ENCODE data around the gene CLEC20A. TPM values are rescaled to one million over a fixed set of nuclear protein-coding genes. Genes with fewer than 3 reads are reported as not detected.

The CLEC20A gene
- total RNA-seq, 1 experiment from 2014 or later = not detected

DNA sequence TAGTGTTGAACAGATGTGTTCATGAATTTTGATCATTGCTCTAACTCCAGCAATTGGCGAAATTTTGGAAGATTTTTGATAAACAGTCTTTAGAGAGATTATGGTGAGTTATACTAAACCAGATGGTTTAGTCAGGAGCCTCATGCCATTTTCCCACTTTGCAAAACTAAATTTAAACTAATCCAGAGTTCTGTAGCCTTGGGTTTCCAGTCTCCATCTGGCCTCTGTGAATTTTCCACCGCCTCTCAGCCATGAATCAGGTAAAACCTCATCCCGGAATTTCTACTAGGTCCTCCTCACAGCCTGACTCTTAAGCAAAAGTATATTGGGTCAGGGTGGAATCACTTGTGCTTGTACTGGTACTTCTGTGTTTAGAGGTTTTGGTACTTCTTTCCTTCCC is 44.8 kb downstream of the CLEC20A start:
- H3K9ac ChIP-seq (ENCODE audit: low read length) = no peak overlapping the region
- no peak overlapping the region for H2AFZ ChIP-seq (ENCODE audit: low read length)

DNA sequence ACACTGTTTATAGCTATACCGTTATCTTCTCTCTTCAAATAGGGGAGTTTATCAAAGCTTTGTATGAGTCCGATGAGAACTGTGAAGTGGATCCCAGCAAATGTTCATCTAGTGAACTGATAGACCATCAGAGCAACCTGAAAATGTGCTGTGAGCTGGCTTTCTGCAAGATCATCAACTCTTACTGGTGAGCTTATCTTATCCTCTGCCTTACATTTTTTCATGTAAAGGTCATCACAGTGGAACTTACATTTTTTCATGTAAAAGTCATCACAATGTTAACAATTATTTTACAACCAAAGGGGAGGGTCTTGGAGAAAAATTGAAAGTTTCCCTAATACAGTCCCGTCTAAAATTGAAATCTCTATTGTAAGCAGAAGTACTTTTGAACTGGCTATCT is 45.2 kb downstream of the CLEC20A start:
- Histone ChIP-seq H3K4me3 (ENCODE audit: low read length) (no peak overlapping the region), H2AFZ (ENCODE audit: low read length) (no peak overlapping the region), H3K9ac (ENCODE audit: low read length) (no peak overlapping the region), H3K36me3 (ENCODE audit: insufficient read depth, low read length) (no peaks in the 10 kb centered on the region), H3K4me1 (ENCODE audit: low read length) (peaks cover 3% of the 10 kb centered on the region; the same call in 1 of the 2 replicates), H3K9me3 (ENCODE audit: low read length) (no peaks in the 10 kb centered on the region), H3K27ac (ENCODE audit: low read length) (no peak overlapping the region), H4K20me1 (ENCODE audit: insufficient read depth, low read depth, low read length) (no peaks in the 10 kb centered on the region), H3K27me3 (ENCODE audit: low read length) (no peaks in the 10 kb centered on the region), H3K9me2 (replicated peaks; ENCODE audit: insufficient read depth, low read length) (no peaks in the 10 kb centered on the region), H3K4me2 (ENCODE audit: low read depth, low read length, poor library complexity, severe bottlenecking) (no peak overlapping the region), H3K79me2 (ENCODE audit: low read length) (no peaks in the 10 kb centered on the region)
- DNase-seq = no peak

More for the DNA sequence above, 44.8 kb downstream of the CLEC20A start:
- Histone ChIP-seq H3K4me3 (ENCODE audit: low read length) (no peak overlapping the region), H3K27me3 (ENCODE audit: low read length) (no peaks in the 10 kb centered on the region), H4K20me1 (ENCODE audit: insufficient read depth, low read depth, low read length) (no peaks in the 10 kb centered on the region), H3K4me1 (ENCODE audit: low read length) (peaks cover 3% of the 10 kb centered on the region; the same call in 1 of the 2 replicates), H3K79me2 (ENCODE audit: low read length) (no peaks in the 10 kb centered on the region), H3K4me2 (ENCODE audit: low read depth, low read length, poor library complexity, severe bottlenecking) (no peak overlapping the region), H3K36me3 (ENCODE audit: insufficient read depth, low read length) (no peaks in the 10 kb centered on the region), H3K9me3 (ENCODE audit: low read length) (no peaks in the 10 kb centered on the region), H3K9me2 (replicated peaks; ENCODE audit: insufficient read depth, low read length) (no peaks in the 10 kb centered on the region), H3K27ac (ENCODE audit: low read length) (no peak overlapping the region)
- no peak for DNase-seq

DNA sequence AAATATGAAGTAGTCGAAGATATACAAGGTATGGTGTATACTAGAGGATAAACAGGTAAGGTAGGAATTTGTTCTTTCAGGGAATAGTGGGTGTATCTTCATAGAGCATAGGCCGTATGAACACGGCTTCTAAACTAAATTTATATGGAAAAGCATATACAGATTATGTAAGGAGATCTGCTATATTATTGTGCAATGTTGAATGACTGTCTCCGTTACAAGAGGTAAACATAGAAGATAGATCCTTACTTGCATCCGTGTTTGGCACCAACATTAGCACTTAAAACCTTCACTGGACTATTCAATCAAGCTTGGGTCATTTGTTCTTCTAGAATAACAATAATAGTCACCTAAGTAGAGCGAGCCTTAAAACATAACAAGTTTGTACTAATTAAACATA is 45.9 kb downstream of the CLEC20A start:
- no peak for DNase-seq
- Histone ChIP-seq H4K20me1 (ENCODE audit: insufficient read depth, low read depth, low read length) (no peaks in the 10 kb centered on the region), H3K79me2 (ENCODE audit: low read length) (no peaks in the 10 kb centered on the region), H3K27me3 (ENCODE audit: low read length) (no peaks in the 10 kb centered on the region), H3K36me3 (ENCODE audit: insufficient read depth, low read length) (no peaks in the 10 kb centered on the region), H3K9me3 (ENCODE audit: low read length) (no peaks in the 10 kb centered on the region), H3K27ac (ENCODE audit: low read length) (no peak overlapping the region), H3K4me1 (ENCODE audit: low read length) (peaks cover 3% of the 10 kb centered on the region; the same call in 1 of the 2 replicates), H2AFZ (ENCODE audit: low read length) (no peak overlapping the region), H3K9ac (ENCODE audit: low read length) (no peak overlapping the region), H3K4me3 (ENCODE audit: low read length) (no peak overlapping the region), H3K9me2 (replicated peaks; ENCODE audit: insufficient read depth, low read length) (no peaks in the 10 kb centered on the region), H3K4me2 (ENCODE audit: low read depth, low read length, poor library complexity, severe bottlenecking) (no peak overlapping the region)

DNA sequence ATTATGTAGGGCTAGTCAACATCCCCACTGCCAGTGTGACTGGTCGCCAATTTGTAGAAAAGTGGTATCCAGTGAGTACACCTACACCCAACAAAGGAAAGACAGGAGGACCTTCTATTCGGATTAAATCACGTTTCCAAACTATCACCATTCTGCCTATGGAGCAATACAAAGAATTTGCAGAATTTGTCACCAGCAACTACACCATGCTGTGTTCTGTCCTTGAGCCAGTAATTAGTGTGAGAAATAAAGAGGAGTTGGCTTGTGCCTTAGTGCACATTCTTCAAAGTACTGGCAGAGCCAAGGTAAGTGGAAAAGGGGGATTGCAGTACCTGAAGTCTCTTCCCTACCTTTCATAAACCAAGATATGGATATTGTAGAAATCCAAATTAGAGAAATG is 53.8 kb downstream of the CLEC20A start:
- no peaks in the 10 kb centered on the region for H3K9me3 ChIP-seq (ENCODE audit: low read length)
- no peak overlapping the region for H3K4me2 ChIP-seq (ENCODE audit: low read depth, low read length, poor library complexity, severe bottlenecking)
- no peaks in the 10 kb centered on the region for H4K20me1 ChIP-seq (ENCODE audit: insufficient read depth, low read depth, low read length)
- no peak for DNase-seq
- H3K4me3 ChIP-seq (ENCODE audit: low read length) = no peak overlapping the region
- no peak overlapping the region for H3K9ac ChIP-seq (ENCODE audit: low read length)
- no peaks in the 10 kb centered on the region for H3K79me2 ChIP-seq (ENCODE audit: low read length)
- no peaks in the 10 kb centered on the region for H3K4me1 ChIP-seq (ENCODE audit: low read length)
- H3K36me3 ChIP-seq (ENCODE audit: insufficient read depth, low read length) = no peaks in the 10 kb centered on the region
- H3K27ac ChIP-seq (ENCODE audit: low read length) = no peak overlapping the region
- H3K9me2 ChIP-seq (replicated peaks; ENCODE audit: insufficient read depth, low read length) = no peaks in the 10 kb centered on the region
- peaks cover 4% of the 10 kb centered on the region; the same call in 1 of the 2 replicates for H3K27me3 ChIP-seq (ENCODE audit: low read length)
- no peak overlapping the region for H2AFZ ChIP-seq (ENCODE audit: low read length)

DNA sequence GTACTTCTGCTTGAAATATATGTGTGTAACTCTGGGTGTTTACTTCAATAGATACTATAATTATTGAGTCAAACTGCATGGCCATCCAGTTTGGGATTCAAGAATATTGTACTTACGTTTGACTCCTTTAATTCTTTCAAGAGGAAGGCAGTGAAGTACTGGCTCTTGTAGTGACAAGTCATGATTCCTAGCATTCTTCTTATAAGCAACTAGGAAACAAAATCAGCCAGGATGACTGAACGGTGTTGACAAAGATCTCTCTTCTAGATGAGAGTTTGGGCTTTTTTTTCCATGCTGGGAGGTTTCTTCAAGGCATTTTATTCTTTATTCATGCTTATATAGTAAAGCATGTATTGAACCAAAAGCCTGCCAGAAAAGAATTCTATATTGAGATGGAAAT is 58.3 kb downstream of the CLEC20A start:
- Histone ChIP-seq H3K9ac (ENCODE audit: low read length) (no peak overlapping the region), H3K9me3 (ENCODE audit: low read length) (no peaks in the 10 kb centered on the region), H3K4me2 (ENCODE audit: low read depth, low read length, poor library complexity, severe bottlenecking) (no peak overlapping the region), H3K4me3 (ENCODE audit: low read length) (no peak overlapping the region), H3K79me2 (ENCODE audit: low read length) (no peaks in the 10 kb centered on the region), H2AFZ (ENCODE audit: low read length) (no peak overlapping the region), H3K9me2 (replicated peaks; ENCODE audit: insufficient read depth, low read length) (no peaks in the 10 kb centered on the region), H4K20me1 (ENCODE audit: insufficient read depth, low read depth, low read length) (no peaks in the 10 kb centered on the region), H3K36me3 (ENCODE audit: insufficient read depth, low read length) (no peaks in the 10 kb centered on the region), H3K27ac (ENCODE audit: low read length) (no peak overlapping the region), H3K4me1 (ENCODE audit: low read length) (no peaks in the 10 kb centered on the region), H3K27me3 (ENCODE audit: low read length) (peaks cover 4% of the 10 kb centered on the region; the same call in 1 of the 2 replicates)
- DNase-seq = no peak

DNA sequence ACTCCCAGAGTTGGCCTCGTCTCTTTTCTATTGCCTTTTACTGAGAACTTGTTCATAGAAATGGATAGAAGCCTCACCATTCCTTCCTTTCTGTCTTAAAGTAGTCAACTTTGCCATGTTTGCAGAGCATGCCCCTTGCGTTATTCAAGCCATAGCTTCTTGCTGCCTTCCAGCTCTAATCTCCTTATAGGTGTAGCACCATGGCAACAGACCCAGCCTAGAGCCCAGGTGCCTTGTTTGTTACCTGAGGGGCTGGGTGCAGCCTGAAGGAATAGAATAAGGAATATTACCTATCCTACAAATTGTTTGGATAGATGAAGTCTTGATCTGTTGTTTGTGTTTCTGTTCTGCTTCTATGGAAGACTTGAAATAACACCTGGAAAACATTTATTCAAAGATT is 59.9 kb downstream of the CLEC20A start:
- no peak overlapping the region for H3K27ac ChIP-seq (ENCODE audit: low read length)
- H2AFZ ChIP-seq (ENCODE audit: low read length) = no peak overlapping the region
- H3K4me3 ChIP-seq (ENCODE audit: low read length) = no peak overlapping the region
- H3K79me2 ChIP-seq (ENCODE audit: low read length) = no peaks in the 10 kb centered on the region
- no peaks in the 10 kb centered on the region for H3K9me2 ChIP-seq (replicated peaks; ENCODE audit: insufficient read depth, low read length)
- H3K27me3 ChIP-seq (ENCODE audit: low read length) = peaks cover 2% of the 10 kb centered on the region; the same call in 1 of the 2 replicates
- H3K36me3 ChIP-seq (ENCODE audit: insufficient read depth, low read length) = no peaks in the 10 kb centered on the region
- H3K4me1 ChIP-seq (ENCODE audit: low read length) = no peaks in the 10 kb centered on the region
- no peaks in the 10 kb centered on the region for H3K9me3 ChIP-seq (ENCODE audit: low read length)
- no peak for DNase-seq
- no peak overlapping the region for H3K9ac ChIP-seq (ENCODE audit: low read length)
- no peaks in the 10 kb centered on the region for H4K20me1 ChIP-seq (ENCODE audit: insufficient read depth, low read depth, low read length)
- H3K4me2 ChIP-seq (ENCODE audit: low read depth, low read length, poor library complexity, severe bottlenecking) = no peak overlapping the region

DNA sequence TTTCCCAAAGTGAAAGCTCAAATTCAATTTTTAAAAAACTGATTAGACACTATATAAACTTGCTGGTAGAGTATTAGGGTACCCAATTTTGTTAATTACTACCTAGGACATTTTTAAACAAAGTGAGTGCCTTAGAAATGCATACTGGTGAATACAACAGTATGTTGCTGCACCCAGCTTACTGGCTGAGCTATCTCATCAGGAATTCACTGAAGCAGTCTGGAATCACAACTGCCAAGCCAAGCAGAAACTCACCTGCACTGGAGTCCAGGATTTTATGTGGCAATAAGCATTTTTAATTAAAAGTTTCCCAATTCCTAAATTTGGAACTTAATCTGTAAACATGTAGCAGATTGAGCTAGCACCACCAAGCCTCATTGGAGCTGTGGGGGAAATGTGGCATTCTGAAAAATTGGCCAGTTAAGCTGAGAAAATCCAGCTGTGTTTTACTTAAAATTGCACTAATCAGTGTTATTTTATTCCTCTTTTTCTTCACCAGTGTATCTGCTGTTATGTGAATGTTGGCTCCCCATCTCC is 61.8 kb downstream of the CLEC20A start:
- H2AFZ ChIP-seq (ENCODE audit: low read length) = no peak overlapping the region
- no peak overlapping the region for H3K9ac ChIP-seq (ENCODE audit: low read length)
- no peak overlapping the region for H3K4me2 ChIP-seq (ENCODE audit: low read depth, low read length, poor library complexity, severe bottlenecking)
- H3K36me3 ChIP-seq (ENCODE audit: insufficient read depth, low read length) = no peaks in the 10 kb centered on the region
- H4K20me1 ChIP-seq (ENCODE audit: insufficient read depth, low read depth, low read length) = no peaks in the 10 kb centered on the region
- DNase-seq = no peak
- no peaks in the 10 kb centered on the region for H3K9me2 ChIP-seq (replicated peaks; ENCODE audit: insufficient read depth, low read length)
- no peaks in the 10 kb centered on the region for H3K79me2 ChIP-seq (ENCODE audit: low read length)
- H3K9me3 ChIP-seq (ENCODE audit: low read length) = no peaks in the 10 kb centered on the region
- H3K27me3 ChIP-seq (ENCODE audit: low read length) = no peaks in the 10 kb centered on the region
- H3K27ac ChIP-seq (ENCODE audit: low read length) = no peak overlapping the region
- no peak overlapping the region for H3K4me3 ChIP-seq (ENCODE audit: low read length)
- H3K4me1 ChIP-seq (ENCODE audit: low read length) = no peaks in the 10 kb centered on the region

DNA sequence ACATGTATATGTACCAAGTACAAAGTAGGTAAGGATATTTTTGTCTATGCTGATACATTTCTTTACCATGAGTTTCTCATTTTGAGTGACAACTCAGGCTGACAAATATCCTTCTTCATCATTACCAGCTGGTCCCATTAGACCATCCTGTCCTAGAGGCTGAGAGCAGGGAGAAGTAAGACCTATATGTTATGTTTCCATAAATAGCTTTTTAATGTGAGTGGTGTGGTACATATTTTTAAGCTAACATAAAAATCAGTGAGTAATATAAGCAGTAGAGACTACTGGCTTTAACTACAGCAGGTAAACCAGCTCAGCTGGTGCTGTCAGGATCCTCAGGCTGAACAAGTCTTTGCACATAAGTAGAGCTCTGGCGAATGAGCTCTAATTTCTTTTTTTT is 62.4 kb downstream of the CLEC20A start:
- H3K27ac ChIP-seq (ENCODE audit: low read length) = no peak overlapping the region
- H3K36me3 ChIP-seq (ENCODE audit: insufficient read depth, low read length) = no peaks in the 10 kb centered on the region
- H4K20me1 ChIP-seq (ENCODE audit: insufficient read depth, low read depth, low read length) = no peaks in the 10 kb centered on the region
- H3K4me3 ChIP-seq (ENCODE audit: low read length) = no peak overlapping the region
- no peaks in the 10 kb centered on the region for H3K9me2 ChIP-seq (replicated peaks; ENCODE audit: insufficient read depth, low read length)
- DNase-seq = no peak
- no peaks in the 10 kb centered on the region for H3K9me3 ChIP-seq (ENCODE audit: low read length)
- no peaks in the 10 kb centered on the region for H3K79me2 ChIP-seq (ENCODE audit: low read length)
- no peaks in the 10 kb centered on the region for H3K27me3 ChIP-seq (ENCODE audit: low read length)
- no peak overlapping the region for H3K9ac ChIP-seq (ENCODE audit: low read length)
- no peak overlapping the region for H3K4me2 ChIP-seq (ENCODE audit: low read depth, low read length, poor library complexity, severe bottlenecking)
- no peaks in the 10 kb centered on the region for H3K4me1 ChIP-seq (ENCODE audit: low read length)
- H2AFZ ChIP-seq (ENCODE audit: low read length) = no peak overlapping the region
